ENCODE data around the gene SGMS1. TPM values are rescaled to one million over a fixed set of nuclear protein-coding genes. Genes with fewer than 3 reads are reported as not detected.

SGMS1 gene
- total RNA-seq, 1 experiment from 2014 or later: 20.4 TPM

DNA sequence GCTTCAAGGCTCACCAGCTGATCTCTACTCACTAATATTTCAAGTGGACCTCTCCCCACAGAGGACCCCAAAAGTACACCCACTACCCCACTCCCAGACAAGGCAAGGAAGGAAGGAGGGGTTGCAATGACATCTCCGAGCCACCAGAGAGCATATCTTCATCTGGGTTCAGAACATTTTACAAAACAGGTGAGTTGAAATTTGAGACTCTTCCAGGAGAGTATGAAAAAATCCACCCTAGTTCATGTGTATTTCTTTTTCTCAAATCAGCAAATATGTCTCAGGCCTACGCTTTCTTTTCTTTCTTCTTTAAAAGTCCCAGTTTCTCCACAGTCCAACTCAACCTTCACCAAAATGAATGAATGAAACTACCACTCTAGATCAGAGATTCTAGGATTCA is 61.9 kb downstream of the SGMS1 start:
- H3K9ac ChIP-seq (ENCODE audit: extremely low read depth, insufficient read length, low read length): no peak overlapping the region
- H2BK120ac ChIP-seq (ENCODE audit: low read depth, low read length, poor library complexity, severe bottlenecking): no peak overlapping the region
- H2AFZ ChIP-seq (ENCODE audit: low read length): no peak overlapping the region
- H3K23ac ChIP-seq (ENCODE audit: insufficient read length, low read depth, low read length): no peak overlapping the region
- H3K4me3 Mint-ChIP-seq: no peak overlapping the region
- H3K4ac ChIP-seq (ENCODE audit: low read depth, low read length): no peak overlapping the region
- no peak overlapping the region for H3K4me2 ChIP-seq (ENCODE audit: insufficient read depth, insufficient read length, low read length)
- H3K4me1 ChIP-seq (ENCODE audit: insufficient read depth, low read length): peaks cover 7% of the 10 kb centered on the region; the same call in 1 of the 2 replicates
- DNase-seq: no peak
- H4K5ac ChIP-seq (ENCODE audit: insufficient read length, low read depth, low read length): no peak overlapping the region
- H3K23me2 ChIP-seq (ENCODE audit: insufficient read length, low read depth, low read length, poor library complexity, severe bottlenecking): no peaks in the 10 kb centered on the region
- H3K9me3 ChIP-seq (ENCODE audit: control insufficient read depth, low read depth, low read length): no peaks in the 10 kb centered on the region
- no peaks in the 10 kb centered on the region for H3K36me3 Mint-ChIP-seq (ENCODE audit: insufficient read depth in 1 of 3, low read depth in 3 of 3)
- no peak overlapping the region for H2BK12ac ChIP-seq (ENCODE audit: insufficient read length, low read depth, low read length)
- H3K27me3 ChIP-seq (ENCODE audit: insufficient read depth, low read length): no peaks in the 10 kb centered on the region
- H2BK5ac ChIP-seq (ENCODE audit: insufficient read length, low read length): no peak overlapping the region
- H4K20me1 ChIP-seq (ENCODE audit: control insufficient read depth, insufficient read depth, insufficient read length): peaks cover 2% of the 10 kb centered on the region
- no peak overlapping the region for H3K27ac ChIP-seq (ENCODE audit: insufficient read length, low read depth, low read length)
- H3K56ac ChIP-seq (ENCODE audit: insufficient read length, low read depth, low read length): no peak overlapping the region
- H3K9me3 Mint-ChIP-seq: no peaks in the 10 kb centered on the region
- no peak overlapping the region for H2AK5ac ChIP-seq (ENCODE audit: insufficient read length, low read length)
- H3K14ac ChIP-seq (ENCODE audit: insufficient read depth, low read length): no peak overlapping the region
- peaks cover 5% of the 10 kb centered on the region for H3K79me2 ChIP-seq (ENCODE audit: insufficient read depth, low read length)
- H3T11ph ChIP-seq (ENCODE audit: low read length): no peak overlapping the region
- no peak overlapping the region for H4K91ac ChIP-seq (ENCODE audit: insufficient read length, low read depth, low read length)
- H4K8ac ChIP-seq (replicated peaks; ENCODE audit: insufficient read length, low read depth, low read length): no peak overlapping the region
- no peak overlapping the region for H3K18ac ChIP-seq (ENCODE audit: insufficient read length, low read depth, low read length)
- no peak overlapping the region for H2BK15ac ChIP-seq (ENCODE audit: low read depth, low read length)
- no CpG with 5 or more reads among the region's 2 CpGs for WGBS (ENCODE audit: extremely low coverage, insufficient read length, low lambda C conversion rate)
- no peaks in the 10 kb centered on the region for H3K27me3 Mint-ChIP-seq (ENCODE audit: low read depth)
- peak overlapping the region in 2 of 3 experiments; percentile 0 to 7; a peak in 3 of 7 replicates for H3K27ac Mint-ChIP-seq
- peaks cover 39 to 54% of the 10 kb centered on the region in 2 experiments for H3K4me1 Mint-ChIP-seq
- H3K79me1 ChIP-seq (ENCODE audit: insufficient read depth, low read depth, low read length, poor library complexity, severe bottlenecking): peaks cover 2% of the 10 kb centered on the region
- H2BK20ac ChIP-seq (ENCODE audit: low read depth, low read length, poor library complexity, severe bottlenecking): no peak overlapping the region
- TF ChIP-seq, protein P1, sequence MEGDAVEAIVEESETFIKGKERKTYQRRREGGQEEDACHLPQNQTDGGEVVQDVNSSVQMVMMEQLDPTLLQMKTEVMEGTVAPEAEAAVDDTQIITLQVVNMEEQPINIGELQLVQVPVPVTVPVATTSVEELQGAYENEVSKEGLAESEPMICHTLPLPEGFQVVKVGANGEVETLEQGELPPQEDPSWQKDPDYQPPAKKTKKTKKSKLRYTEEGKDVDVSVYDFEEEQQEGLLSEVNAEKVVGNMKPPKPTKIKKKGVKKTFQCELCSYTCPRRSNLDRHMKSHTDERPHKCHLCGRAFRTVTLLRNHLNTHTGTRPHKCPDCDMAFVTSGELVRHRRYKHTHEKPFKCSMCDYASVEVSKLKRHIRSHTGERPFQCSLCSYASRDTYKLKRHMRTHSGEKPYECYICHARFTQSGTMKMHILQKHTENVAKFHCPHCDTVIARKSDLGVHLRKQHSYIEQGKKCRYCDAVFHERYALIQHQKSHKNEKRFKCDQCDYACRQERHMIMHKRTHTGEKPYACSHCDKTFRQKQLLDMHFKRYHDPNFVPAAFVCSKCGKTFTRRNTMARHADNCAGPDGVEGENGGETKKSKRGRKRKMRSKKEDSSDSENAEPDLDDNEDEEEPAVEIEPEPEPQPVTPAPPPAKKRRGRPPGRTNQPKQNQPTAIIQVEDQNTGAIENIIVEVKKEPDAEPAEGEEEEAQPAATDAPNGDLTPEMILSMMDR (conservative IDR thresholded peaks at IDR 0.05): peak; percentile 73
